DMS53 (cell line): ENCODE data around the gene FAM200A.

Experiments used
- DNase-seq: peaks from one replicate; lab custom pipeline; 2025; lab: John Stamatoyannopoulos, UW

Gene FAM200A

DNA sequence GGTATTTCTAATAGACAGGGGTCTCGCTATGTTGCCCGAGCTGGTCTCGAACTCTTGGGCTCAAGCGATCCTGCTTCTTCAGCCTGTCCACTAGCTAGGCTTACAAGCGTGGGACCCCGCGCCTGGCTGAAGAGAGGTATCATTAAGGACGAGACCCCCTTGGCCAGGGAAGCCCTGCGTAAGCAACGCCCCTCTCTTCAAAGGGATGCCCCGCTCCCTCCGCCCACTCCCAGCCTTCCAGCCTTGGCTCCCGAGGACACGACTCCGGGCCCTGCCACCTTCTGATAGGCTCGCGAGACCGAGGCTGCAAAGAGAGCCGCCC is 47.7 kb downstream of the FAM200A start:
- DNase-seq: peak; percentile 100

DNA sequence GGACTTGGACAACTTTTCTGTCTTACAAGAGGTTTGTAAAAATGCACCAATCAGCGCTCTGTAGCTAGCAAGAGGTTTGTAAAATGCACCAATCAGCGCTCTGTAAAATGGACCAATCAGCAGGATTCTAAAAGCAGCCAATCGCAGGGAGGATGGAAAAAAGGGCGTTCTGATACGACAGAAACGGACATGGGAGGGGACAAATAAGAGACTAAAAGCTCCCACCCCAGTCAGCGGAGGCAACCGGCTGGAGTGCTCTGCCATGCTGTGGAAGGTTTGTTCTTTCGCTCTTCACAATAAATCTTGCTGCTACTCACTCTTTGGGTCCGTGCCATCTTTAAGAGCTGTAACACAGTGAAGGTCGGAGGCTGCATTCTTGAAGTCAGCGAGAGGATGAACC is 50.7 kb downstream of the FAM200A start:
- DNase-seq: peak; percentile 38

DNA sequence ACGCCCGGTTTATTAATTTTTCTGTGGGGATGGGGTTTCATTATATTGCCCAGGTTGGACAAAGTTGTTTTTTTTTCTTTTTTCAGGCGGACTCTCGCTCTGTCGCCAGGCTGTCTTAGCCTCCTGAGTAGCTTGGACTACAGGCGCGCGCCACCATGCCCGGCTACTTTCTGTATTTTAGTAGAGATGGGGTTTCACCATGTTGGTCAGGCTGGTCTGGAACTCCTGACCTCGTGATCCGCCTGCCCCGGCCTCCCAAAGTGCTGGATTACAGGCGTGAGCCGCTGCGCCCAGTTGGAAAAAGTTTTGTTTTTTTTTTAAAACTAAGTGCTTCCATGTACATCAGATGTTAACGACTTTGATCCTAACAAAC is 51.3 kb downstream of the FAM200A start:
- DNase-seq: no peak

DNA sequence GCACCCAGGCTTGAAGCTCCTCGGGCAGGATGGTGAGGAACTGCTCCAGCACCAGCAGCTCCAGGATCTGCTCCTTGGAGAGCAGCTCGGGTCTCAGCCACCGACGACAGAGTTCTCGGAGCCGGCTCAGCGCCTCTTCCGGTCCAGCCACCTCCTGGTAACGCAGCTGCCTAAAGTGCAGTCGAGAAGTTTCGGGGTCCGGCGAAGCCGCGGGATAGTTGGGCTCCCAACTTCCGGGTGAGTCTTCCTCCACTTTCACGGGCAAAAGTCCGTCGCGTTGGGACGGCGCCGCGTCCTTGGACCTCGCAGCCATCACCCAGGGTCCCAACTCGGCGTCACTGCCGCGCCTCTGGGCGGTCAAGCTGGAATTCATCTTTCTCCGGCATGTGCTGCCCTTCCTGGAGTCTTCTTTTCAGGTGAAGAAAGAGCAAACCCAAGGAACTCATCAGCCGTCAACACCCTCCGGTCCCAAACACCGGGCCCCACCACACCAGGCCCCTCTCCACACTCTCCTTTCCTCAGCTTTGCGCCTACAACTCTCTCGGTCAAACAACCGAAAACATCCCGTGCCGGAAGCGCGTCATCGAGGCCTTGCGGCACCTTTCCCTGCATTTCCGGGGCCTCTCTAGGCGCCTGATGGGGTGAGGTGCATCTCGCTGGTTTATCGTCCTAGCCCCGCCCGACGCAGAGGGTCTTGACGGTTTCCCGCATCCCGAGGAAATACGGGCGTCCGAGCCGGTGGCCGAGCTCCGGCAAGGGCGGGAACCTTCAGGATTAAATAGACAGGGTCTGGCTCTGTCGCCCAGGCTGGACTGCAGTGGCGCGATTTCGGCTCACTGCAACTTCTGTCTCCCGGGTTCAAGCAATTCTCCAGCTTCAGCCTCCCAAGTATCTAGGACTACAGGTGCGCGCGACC is 51.9 kb downstream of the FAM200A start, which contains the start of gene ZNF394:
Gene ZNF394 (minus strand): TSS at position 561 of the 916 bp plus-strand sequence. CDS start 188 bp downstream, at position 373.
- peak; percentile 98 for DNase-seq

DNA sequence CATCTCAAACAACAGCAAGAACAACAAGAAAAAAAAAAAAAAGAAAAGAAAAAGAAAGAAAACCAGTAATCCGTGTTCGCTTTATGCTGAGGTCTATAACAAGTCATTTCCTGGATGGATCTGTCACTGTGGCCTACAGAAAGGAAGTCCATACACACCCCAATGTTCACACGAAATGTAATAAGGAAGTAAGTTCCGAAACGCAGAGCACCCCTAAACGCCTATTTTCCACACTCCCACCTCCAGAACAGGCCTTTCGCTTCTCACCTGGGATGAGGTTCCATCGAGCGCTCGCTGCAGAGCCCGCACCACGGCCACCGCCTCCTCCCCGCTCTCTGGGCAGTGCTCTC is 52.6 kb downstream of the FAM200A start:
- no peak for DNase-seq

DNA sequence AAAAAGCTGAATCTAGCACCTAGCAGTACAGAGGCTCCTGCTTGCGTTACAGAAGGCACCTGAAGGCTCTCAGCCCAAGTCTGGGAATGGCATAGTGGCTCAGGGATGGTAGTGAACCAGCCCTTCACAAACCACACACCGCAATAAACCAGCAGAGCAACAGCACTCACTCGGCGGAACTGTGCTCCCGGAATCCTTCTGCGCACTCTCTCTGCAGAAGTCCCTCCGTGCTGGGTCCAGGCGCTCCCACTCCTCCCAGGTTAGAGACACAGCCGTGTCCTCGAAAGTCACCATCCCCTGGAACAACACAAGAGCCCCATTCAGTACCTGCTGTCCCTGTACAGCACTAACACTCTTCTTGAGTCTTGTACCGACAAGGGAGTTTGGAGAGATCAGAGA is 53.4 kb downstream of the FAM200A start:
- DNase-seq: peak; percentile 19

DNA sequence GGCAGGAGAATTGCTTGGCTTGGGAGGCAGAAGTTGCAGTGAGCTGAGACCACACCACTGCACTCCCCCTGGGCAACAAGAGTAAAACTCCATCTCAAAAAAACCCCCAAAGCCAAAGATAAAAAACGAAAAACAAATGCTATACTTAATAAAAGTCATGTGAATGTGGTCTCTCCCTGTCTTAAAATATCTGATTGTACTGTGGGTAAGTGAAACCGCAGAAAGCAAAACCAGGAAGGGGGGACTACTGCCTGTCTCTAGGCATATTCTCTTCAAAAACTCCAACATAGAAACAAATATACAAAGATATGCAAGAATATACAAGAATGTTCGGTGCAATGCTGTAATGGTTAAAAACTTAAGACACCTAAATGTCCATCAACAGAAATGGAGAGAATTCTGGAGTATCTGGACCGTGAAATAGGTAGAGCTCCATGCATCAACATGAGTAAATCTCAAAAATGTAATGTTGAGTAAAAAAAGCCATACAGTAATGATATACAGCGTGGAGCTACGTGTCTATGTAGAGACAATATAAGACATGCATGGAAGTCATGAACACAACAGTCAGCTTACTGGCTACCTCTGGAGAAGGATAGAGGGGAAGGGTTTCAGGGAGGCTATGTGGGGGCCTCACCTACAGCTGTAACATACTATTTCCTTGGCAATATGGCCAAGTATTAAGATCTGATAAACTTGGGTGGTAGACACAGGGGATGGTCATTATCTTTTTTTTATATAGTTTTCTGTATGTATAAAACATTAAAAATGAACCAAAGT is 54.0 kb downstream of the FAM200A start:
- DNase-seq: no peak
